ENCODE measurements around the gene SNX1.

Gene SNX1

GRCh38 chr15:64146520-64146884, 50.7 kb downstream of the SNX1 start:
- no peak for DNase-seq (ENCODE audit: low read depth, low spot score)

- DNase-seq (ENCODE audit: low read depth, low spot score): no peak
These were observed 51.3 kb downstream of the SNX1 start for GRCh38 chr15:64146885-64147681.

GRCh38 chr15:64148168-64148567, 52.4 kb downstream of the SNX1 start:
- DNase-seq (ENCODE audit: low read depth, low spot score): no peak

- DNase-seq (ENCODE audit: low read depth, low spot score): no peak
These were observed 52.8 kb downstream of the SNX1 start for GRCh38 chr15:64148581-64148980.

GRCh38 chr15:64149424-64149823, 53.6 kb downstream of the SNX1 start:
- DNase-seq (ENCODE audit: low read depth, low spot score): no peak

GRCh38 chr15:64149893-64150578, 54.3 kb downstream of the SNX1 start:
- DNase-seq (ENCODE audit: low read depth, low spot score): no peak

- DNase-seq (ENCODE audit: low read depth, low spot score): no peak
These were observed 56.1 kb downstream of the SNX1 start, which contains the start of gene SNX22 for GRCh38 chr15:64151727-64152506. SNX22 (plus strand) TSS chr15:64151731; CDS start chr15:64151776, 45 bp downstream.

- DNase-seq (ENCODE audit: low read depth, low spot score): no peak
These were observed 57.0 kb downstream of the SNX1 start for GRCh38 chr15:64152507-64153387.

GRCh38 chr15:64153480-64154367, 57.9 kb downstream of the SNX1 start:
- DNase-seq (ENCODE audit: low read depth, low spot score): peak; percentile 82

GRCh38 chr15:64155802-64156651, 60.2 kb downstream of the SNX1 start:
- DNase-seq (ENCODE audit: low read depth, low spot score): no peak

GRCh38 chr15:64156652-64157331, 61.0 kb downstream of the SNX1 start:
- no peak for DNase-seq (ENCODE audit: low read depth, low spot score)

GRCh38 chr15:64157599-64158125, 61.9 kb downstream of the SNX1 start:
- DNase-seq (ENCODE audit: low read depth, low spot score): no peak

GRCh38 chr15:64158363-64159134, 62.8 kb downstream of the SNX1 start:
- DNase-seq (ENCODE audit: low read depth, low spot score): no peak

GRCh38 chr15:64161688-64162477, 66.1 kb downstream of the SNX1 start:
- DNase-seq (ENCODE audit: low read depth, low spot score): no peak

- DNase-seq (ENCODE audit: low read depth, low spot score): no peak
These were observed 66.7 kb downstream of the SNX1 start for GRCh38 chr15:64162478-64162868.

- peak; percentile 95 for DNase-seq (ENCODE audit: low read depth, low spot score)
These were observed 67.3 kb downstream of the SNX1 start, which contains the start of gene PPIB for GRCh38 chr15:64162869-64163658. PPIB (minus strand) TSS chr15:64163022; CDS start chr15:64162986, 36 bp downstream.

Measured in activated CD4-positive, CD25-positive, alpha-beta regulatory T cell treated with anti-CD3 and anti-CD28 coated beads, Interleukin-2, amount 50 U/mL, for 16 hours (primary cell).